Measurements from ENCODE around the gene ZNF821. TPM values are rescaled to one million over a fixed set of nuclear protein-coding genes. Genes with fewer than 3 reads are reported as not detected.
A peak's percentile ranks its signal among the peaks of the same experiment; 100 is the strongest.

Gene ZNF821, protein sequence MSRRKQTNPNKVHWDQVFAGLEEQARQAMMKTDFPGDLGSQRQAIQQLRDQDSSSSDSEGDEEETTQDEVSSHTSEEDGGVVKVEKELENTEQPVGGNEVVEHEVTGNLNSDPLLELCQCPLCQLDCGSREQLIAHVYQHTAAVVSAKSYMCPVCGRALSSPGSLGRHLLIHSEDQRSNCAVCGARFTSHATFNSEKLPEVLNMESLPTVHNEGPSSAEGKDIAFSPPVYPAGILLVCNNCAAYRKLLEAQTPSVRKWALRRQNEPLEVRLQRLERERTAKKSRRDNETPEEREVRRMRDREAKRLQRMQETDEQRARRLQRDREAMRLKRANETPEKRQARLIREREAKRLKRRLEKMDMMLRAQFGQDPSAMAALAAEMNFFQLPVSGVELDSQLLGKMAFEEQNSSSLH
- total RNA-seq, result 1 to 10 TPM; 7.9 to 9.9 TPM
- 1 to 10 TPM; 5.4 to 9.2 TPM for polyA plus RNA-seq
- long read RNA-seq, donor 1, transcript ZNF821-218 (9 exons, 1,719 nt), result minor isoform, 9 of 82 reads
- long read RNA-seq, donor 1, transcript ZNF821-202 (8 exons, 2,000 nt), result major isoform, 21 of 82 reads
- long read RNA-seq, donor 1, transcript ZNF821-221 (7 exons, 1,833 nt), result minor isoform, 6 of 82 reads
- long read RNA-seq, donor 1, partial matches to known transcripts, result 4 of 82 reads
- long read RNA-seq, donor 1, other reads (novel, unspliced or antisense), result 38 of 82 reads
- long read RNA-seq, donor 2, partial matches to known transcripts, result 1 of 12 reads
- long read RNA-seq, donor 2, other reads (novel, unspliced or antisense), result 4 of 12 reads

DNA sequence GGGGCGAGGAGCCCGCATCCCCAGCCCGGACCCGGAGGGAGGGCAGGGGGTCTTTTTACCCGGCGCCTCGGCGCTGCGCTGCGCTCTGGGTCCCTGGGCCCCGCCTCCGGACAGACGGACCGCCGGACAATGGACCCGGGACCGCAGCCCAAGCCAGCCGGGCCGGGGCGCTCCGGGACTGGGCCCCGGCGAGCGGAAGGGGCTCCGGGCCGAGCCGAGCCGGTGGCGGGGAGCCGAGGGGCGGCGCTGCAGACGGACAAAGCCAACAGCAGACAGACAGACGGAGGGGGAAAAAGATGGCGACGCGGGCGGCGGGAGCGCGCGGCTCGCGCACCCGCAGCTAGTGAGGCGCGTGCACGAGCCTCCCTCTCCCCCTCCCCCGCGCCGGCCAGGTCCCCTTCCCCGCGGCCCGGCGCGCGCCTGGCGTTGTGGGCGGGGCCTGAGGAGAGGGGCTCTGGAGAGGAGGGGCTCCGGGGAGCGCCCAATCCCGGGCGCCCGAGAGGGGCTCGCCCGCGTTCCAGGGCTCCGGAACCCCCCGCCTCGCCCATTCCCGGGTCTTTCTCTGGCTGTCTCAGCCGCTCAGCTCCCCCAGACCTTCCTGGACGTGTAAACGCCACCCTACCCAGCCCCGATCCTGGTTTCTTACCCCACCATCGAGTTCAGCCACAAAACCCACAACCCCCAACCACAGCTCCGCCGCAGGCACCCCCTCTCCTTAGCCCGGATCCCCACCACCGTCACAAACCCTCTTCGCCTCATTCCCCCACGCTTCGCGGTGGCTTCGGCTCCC is at the start of gene ZNF821:
TSS of gene ZNF821 (minus strand) at position 334 of the 790 bp plus-strand sequence. CDS start 4,236 bp downstream, outside the sequence.
- 0% methylated on average over 57 to 85 of the region's 85 CpGs for WGBS, 2 donors
- H3K9me3 ChIP-seq (ENCODE audit: control insufficient read depth, low read length), result no peaks in the 10 kb centered on the region
- H3K27ac ChIP-seq (ENCODE audit: low read depth in 1 of 2, low read length in 2 of 2), result peak within 1 kb of the TSS; percentile 83
- H3K4me1 ChIP-seq (ENCODE audit: control insufficient read depth in 1 of 2, insufficient read depth in 2 of 2, low read length in 2 of 2), result no peaks in the 10 kb centered on the region
- intact Hi-C loops (cut with DNase I), result loop anchor here (5.0 to 10.0 kb wide), 4 partner anchors 43 to 81 kb away; partner anchors contain the start of gene AP1G1 (in 1 of the 2)
- peaks cover 0 to 2% of the 10 kb centered on the region in 2 donors for H3K36me3 ChIP-seq (ENCODE audit: control insufficient read depth in 1 of 2, insufficient read depth in 2 of 2, low read length in 1 of 2)
- DNase-seq, result peak; percentile 86 to 92
- peak within 1 kb of the TSS; percentile 58 to 86 for H3K4me3 ChIP-seq (ENCODE audit: low read length in 2 of 2)
- H3K27me3 ChIP-seq (ENCODE audit: control insufficient read depth in 1 of 2, insufficient read depth in 2 of 2, low read length in 1 of 2), result no peaks in the 10 kb centered on the region
- peak; percentile 93 for ATAC-seq (ENCODE audit: low FRiP score)

DNA sequence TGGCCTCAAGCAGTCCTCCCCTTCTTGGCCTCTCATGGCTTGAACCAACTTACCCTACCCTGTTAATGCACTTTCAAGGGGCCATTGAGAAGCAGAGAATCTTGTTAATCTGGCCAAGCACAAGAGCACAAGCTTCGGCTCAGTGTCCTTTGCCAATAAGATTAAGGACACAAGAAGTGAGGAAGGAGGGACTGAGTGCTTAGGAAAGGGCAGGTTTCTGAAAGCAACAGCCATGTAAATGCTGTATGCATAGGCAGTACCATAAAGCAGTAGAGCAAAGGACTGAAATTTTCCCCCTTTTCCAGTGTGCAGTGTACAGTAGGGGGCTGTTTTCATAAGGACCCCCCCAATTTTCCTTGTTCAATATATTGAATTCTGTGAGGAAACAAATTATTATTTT is 49.0 kb upstream of the ZNF821 start:
- Histone ChIP-seq H3K4me1 (ENCODE audit: control insufficient read depth in 1 of 2, insufficient read depth in 2 of 2, low read length in 2 of 2) (peaks cover 0 to 6% of the 10 kb centered on the region in 2 donors), H3K9me3 (ENCODE audit: control insufficient read depth, low read length) (no peaks in the 10 kb centered on the region), H3K27me3 (ENCODE audit: control insufficient read depth in 1 of 2, insufficient read depth in 2 of 2, low read length in 1 of 2) (no peaks in the 10 kb centered on the region), H3K36me3 (ENCODE audit: control insufficient read depth in 1 of 2, insufficient read depth in 2 of 2, low read length in 1 of 2) (peaks cover 0 to 3% of the 10 kb centered on the region in 2 donors), H3K27ac (ENCODE audit: low read depth in 1 of 2, low read length in 2 of 2) (peak overlapping the region in 1 of 2 donors; percentile 18), H3K4me3 (ENCODE audit: low read length in 2 of 2) (no peak overlapping the region)
- no peak for DNase-seq
- ATAC-seq (ENCODE audit: low FRiP score), result no peak
- 46 to 50% methylated on average over 1 of the region's 1 CpG for WGBS, 2 donors
- intact Hi-C loops (cut with DNase I), result no loop called here

DNA sequence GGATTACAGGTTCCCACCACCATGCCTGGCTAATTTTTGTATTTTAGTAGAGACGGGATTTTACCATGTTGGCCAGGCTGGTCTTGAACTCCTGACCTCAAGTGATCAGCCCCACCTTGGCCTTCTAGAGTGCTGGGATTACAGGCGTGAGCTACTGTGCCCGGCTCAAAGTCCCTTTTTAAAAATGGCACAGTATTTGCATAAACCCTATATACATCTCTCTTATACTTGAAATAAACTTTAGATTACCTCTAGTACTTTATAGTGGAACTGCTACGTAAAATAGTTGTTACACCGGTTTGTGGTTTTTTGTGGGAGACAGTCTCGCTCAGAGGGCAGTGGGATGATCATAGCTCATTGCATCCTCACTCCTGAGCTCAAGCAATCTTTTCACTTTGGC is 47.6 kb upstream of the ZNF821 start:
- ATAC-seq (ENCODE audit: low FRiP score) (no peak), DNase-seq (no peak)
- H3K4me3 ChIP-seq (ENCODE audit: low read length in 2 of 2), result no peak overlapping the region
- WGBS, 2 donors, result 91 to 93% methylated on average over 6 of the region's 6 CpGs
- no peak overlapping the region for H3K27ac ChIP-seq (ENCODE audit: low read depth in 1 of 2, low read length in 2 of 2)
- peaks cover 1 to 6% of the 10 kb centered on the region in 2 donors for H3K4me1 ChIP-seq (ENCODE audit: control insufficient read depth in 1 of 2, insufficient read depth in 2 of 2, low read length in 2 of 2)
- intact Hi-C loops (cut with DNase I), result loop anchor here in 1 of 2 donors (2.0 kb wide), 1 partner anchor 37 kb away; the partner anchor contains the start of gene IST1
- peaks cover 0 to 5% of the 10 kb centered on the region in 2 donors for H3K36me3 ChIP-seq (ENCODE audit: control insufficient read depth in 1 of 2, insufficient read depth in 2 of 2, low read length in 1 of 2)
- H3K9me3 ChIP-seq (ENCODE audit: control insufficient read depth, low read length), result no peaks in the 10 kb centered on the region
- no peaks in the 10 kb centered on the region for H3K27me3 ChIP-seq (ENCODE audit: control insufficient read depth in 1 of 2, insufficient read depth in 2 of 2, low read length in 1 of 2)

DNA sequence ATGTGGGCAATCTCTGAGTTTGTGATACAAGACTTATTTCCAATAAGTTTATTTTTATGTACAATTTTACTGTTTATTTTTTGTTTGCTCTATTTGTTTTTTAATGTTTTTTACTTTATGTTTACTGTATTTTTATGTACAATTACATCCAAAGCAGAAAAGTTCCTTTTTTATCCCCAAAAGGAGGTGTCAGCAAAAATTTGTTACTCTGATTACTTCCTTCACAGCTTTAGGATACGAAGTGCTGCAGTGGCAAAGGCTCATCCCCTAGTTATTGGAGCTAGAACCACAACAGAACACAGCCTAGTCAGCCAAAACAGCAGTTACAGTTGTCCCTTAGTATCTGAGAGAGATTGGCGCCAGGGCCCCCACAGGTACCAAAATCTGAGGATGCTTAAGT is 47.0 kb upstream of the ZNF821 start:
- Histone ChIP-seq H3K36me3 (ENCODE audit: control insufficient read depth in 1 of 2, insufficient read depth in 2 of 2, low read length in 1 of 2) (peaks cover 0 to 5% of the 10 kb centered on the region in 2 donors), H3K27me3 (ENCODE audit: control insufficient read depth in 1 of 2, insufficient read depth in 2 of 2, low read length in 1 of 2) (no peaks in the 10 kb centered on the region), H3K27ac (ENCODE audit: low read depth in 1 of 2, low read length in 2 of 2) (no peak overlapping the region), H3K9me3 (ENCODE audit: control insufficient read depth, low read length) (no peaks in the 10 kb centered on the region), H3K4me1 (ENCODE audit: control insufficient read depth in 1 of 2, insufficient read depth in 2 of 2, low read length in 2 of 2) (peaks cover 1 to 6% of the 10 kb centered on the region in 2 donors), H3K4me3 (ENCODE audit: low read length in 2 of 2) (no peak overlapping the region)
- DNase-seq, result no peak
- intact Hi-C loops (cut with DNase I), result loop anchor here in 1 of 2 donors (2.0 kb wide), 1 partner anchor 36 kb away; the partner anchor contains the start of gene IST1
- no peak for ATAC-seq (ENCODE audit: low FRiP score)
- 89 to 91% methylated on average over 2 of the region's 2 CpGs for WGBS, 2 donors

DNA sequence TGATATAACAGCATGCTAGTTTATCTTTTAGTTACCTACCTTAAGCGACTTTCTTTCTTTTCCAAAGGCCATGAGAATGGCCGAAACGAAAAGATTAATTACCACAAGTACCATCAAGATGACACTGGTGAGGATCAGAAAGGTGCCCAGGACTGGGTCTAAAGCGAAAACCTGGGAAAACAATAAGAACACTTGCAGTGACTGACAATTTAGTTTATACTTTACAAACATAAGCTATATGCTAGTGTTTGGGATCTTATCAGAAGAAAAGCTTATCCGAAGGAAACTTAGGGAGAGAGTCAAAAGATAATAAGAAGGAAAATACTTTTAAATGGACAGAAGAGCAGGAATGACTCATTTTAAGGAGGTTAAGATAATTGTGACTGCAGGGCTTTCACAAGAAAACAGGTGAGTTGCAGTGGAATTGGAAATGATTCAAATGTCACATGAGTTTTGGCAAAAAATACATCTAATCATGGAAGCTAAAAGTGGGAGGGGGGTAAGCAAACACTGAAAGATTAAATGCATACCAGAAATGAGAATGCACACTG is 46.1 kb upstream of the ZNF821 start:
- DNase-seq, result no peak
- intact Hi-C loops (cut with DNase I), result loop anchor here in 1 of 2 donors (2.0 kb wide), 1 partner anchor 35 kb away; the partner anchor contains the start of gene IST1
- no peaks in the 10 kb centered on the region for H3K9me3 ChIP-seq (ENCODE audit: control insufficient read depth, low read length)
- peaks cover 0 to 5% of the 10 kb centered on the region in 2 donors for H3K36me3 ChIP-seq (ENCODE audit: control insufficient read depth in 1 of 2, insufficient read depth in 2 of 2, low read length in 1 of 2)
- H3K27me3 ChIP-seq (ENCODE audit: control insufficient read depth in 1 of 2, insufficient read depth in 2 of 2, low read length in 1 of 2), result no peaks in the 10 kb centered on the region
- H3K4me3 ChIP-seq (ENCODE audit: low read length in 2 of 2), result no peak overlapping the region
- H3K27ac ChIP-seq (ENCODE audit: low read depth in 1 of 2, low read length in 2 of 2), result no peak overlapping the region
- peaks cover 1 to 6% of the 10 kb centered on the region in 2 donors for H3K4me1 ChIP-seq (ENCODE audit: control insufficient read depth in 1 of 2, insufficient read depth in 2 of 2, low read length in 2 of 2)
- WGBS, 2 donors, result 78 to 82% methylated on average over 5 of the region's 5 CpGs
- ATAC-seq (ENCODE audit: low FRiP score), result no peak

DNA sequence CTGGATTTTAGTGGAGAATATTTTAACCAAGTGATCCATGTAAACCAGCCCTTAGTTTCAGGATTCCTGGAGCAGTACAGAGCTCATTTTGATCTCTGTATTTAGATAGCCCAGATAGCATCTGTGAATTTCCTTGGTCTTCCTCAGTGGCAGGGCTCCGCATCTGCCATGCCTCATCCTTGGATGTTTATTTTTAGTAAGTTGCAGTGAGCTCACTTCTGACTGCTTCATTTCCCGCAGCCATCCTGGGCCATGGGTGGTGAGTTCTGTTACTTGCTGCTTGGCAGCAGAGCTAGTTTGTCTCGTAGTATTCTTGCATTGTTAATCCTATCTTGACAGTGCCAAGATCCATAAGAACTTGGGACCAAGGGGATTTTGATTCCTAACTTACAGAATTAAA is 45.1 kb upstream of the ZNF821 start:
- peaks cover 0 to 3% of the 10 kb centered on the region in 2 donors for H3K36me3 ChIP-seq (ENCODE audit: control insufficient read depth in 1 of 2, insufficient read depth in 2 of 2, low read length in 1 of 2)
- intact Hi-C loops (cut with DNase I), result loop anchor here in 1 of 2 donors (5.0 kb wide), 1 partner anchor 47 kb away; the partner anchor contains the start of gene ZNF821
- no peaks in the 10 kb centered on the region for H3K9me3 ChIP-seq (ENCODE audit: control insufficient read depth, low read length)
- WGBS, 2 donors, result 2 to 5% methylated on average over 3 of the region's 3 CpGs
- H3K27ac ChIP-seq (ENCODE audit: low read depth in 1 of 2, low read length in 2 of 2), result no peak overlapping the region
- H3K4me1 ChIP-seq (ENCODE audit: control insufficient read depth in 1 of 2, insufficient read depth in 2 of 2, low read length in 2 of 2), result peaks cover 1 to 6% of the 10 kb centered on the region in 2 donors
- peak; percentile 61 for ATAC-seq (ENCODE audit: low FRiP score)
- no peak overlapping the region for H3K4me3 ChIP-seq (ENCODE audit: low read length in 2 of 2)
- DNase-seq, result no peak
- no peaks in the 10 kb centered on the region for H3K27me3 ChIP-seq (ENCODE audit: control insufficient read depth in 1 of 2, insufficient read depth in 2 of 2, low read length in 1 of 2)

DNA sequence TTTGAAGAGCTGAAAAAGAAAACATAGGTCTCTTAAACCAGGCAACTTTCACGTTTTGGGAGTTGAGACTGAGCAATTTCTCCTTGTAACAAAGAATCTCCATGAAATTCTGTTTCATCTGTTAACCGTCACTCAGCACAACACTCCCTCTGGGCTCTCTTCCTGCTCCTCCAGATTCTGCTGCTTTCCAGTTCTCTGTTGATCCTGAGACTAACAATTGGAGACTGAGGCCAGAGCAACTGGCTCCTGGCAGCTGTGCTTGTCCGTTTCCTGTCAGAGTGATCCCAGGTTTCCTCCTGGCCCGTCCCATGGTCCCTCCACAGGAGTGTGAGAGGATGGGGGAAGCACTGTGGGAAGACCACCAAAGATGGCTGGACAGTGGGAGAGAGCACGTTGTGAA is 43.8 kb upstream of the ZNF821 start:
- intact Hi-C loops (cut with DNase I), result loop anchor here in 1 of 2 donors (5.0 kb wide), 1 partner anchor 45 kb away; the partner anchor contains the start of gene ZNF821
- Histone ChIP-seq H3K4me1 (ENCODE audit: control insufficient read depth in 1 of 2, insufficient read depth in 2 of 2, low read length in 2 of 2) (peaks cover 1 to 6% of the 10 kb centered on the region in 2 donors), H3K27me3 (ENCODE audit: control insufficient read depth in 1 of 2, insufficient read depth in 2 of 2, low read length in 1 of 2) (no peaks in the 10 kb centered on the region), H3K27ac (ENCODE audit: low read depth in 1 of 2, low read length in 2 of 2) (peak overlapping the region in 1 of 2 donors; percentile 60), H3K36me3 (ENCODE audit: control insufficient read depth in 1 of 2, insufficient read depth in 2 of 2, low read length in 1 of 2) (peaks cover 3% of the 10 kb centered on the region in 2 donors), H3K4me3 (ENCODE audit: low read length in 2 of 2) (no peak overlapping the region), H3K9me3 (ENCODE audit: control insufficient read depth, low read length) (no peaks in the 10 kb centered on the region)
- ATAC-seq (ENCODE audit: low FRiP score) (peak; percentile 47), DNase-seq (no peak)
- 19 to 22% methylated on average over 5 of the region's 5 CpGs for WGBS, 2 donors
